Thoracic aorta (tissue), 2 donors: Measurements from ENCODE around the gene MON2. TPM values are rescaled to one million over a fixed set of nuclear protein-coding genes. Genes with fewer than 3 reads are reported as not detected.
A peak's percentile ranks its signal among the peaks of the same experiment; 100 is the strongest.
"Not testable (repeated sequence)": the region's sequence is repeated elsewhere in the genome, so short reads cannot be mapped to it uniquely, and the experiment has no call there.

Experiments used
- ATAC-seq: fragments of 150-250 bp; one replicate; pipeline ENCODE4 v1.8.0; 2017; ENCODE audit warnings: low read depth; ENCODE audit not compliant: insufficient number of reproducible peaks, low FRiP score
- DNase-seq: peaks from one replicate; pipeline ENCODE4 v3.0.0-alpha.2; 2020; ENCODE audit warnings: low spot score
- H3K27ac ChIP-seq, 2 donors: fragments of 200-600 bp; sonication (generic); 1 replicate in 1 of 2; 2 replicates in 1 of 2; pipeline ENCODE4 v1.5.1; 2016; ENCODE audit warnings: mild to moderate bottlenecking in 2 of 2, moderate library complexity in 2 of 2
- H3K27me3 ChIP-seq: fragments of 200-600 bp; sonication (generic); replicated peaks from 2 replicates; pipeline ENCODE4 v1.6.0; 2016; ENCODE audit warnings: mild to moderate bottlenecking; ENCODE audit not compliant: insufficient read depth
- H3K36me3 ChIP-seq: fragments of 200-600 bp; sonication (generic); one replicate; pipeline ENCODE4 v1.5.1; 2016
- H3K4me1 ChIP-seq, 2 donors: fragments of 200-600 bp; sonication (generic); 1 replicate in 1 of 2; 2 replicates in 1 of 2; pipeline versions ENCODE4 v1.5.1 to v1.6.0; 2016; ENCODE audit warnings: low read depth in 2 of 2, mild to moderate bottlenecking in 1 of 2; ENCODE audit not compliant: control insufficient read depth in 1 of 2
- H3K4me3 ChIP-seq: fragments of 200-600 bp; sonication (generic); 2 replicates; pipeline ENCODE4 v1.5.1; 2016; ENCODE audit warnings: mild to moderate bottlenecking
- H3K9me3 ChIP-seq: fragments of 200-600 bp; sonication (generic); 2 replicates; pipeline ENCODE4 v1.5.1; 2016
- CTCF ChIP-seq: fragments of 200-600 bp; sonication (generic); IDR thresholded peaks from one replicate; pipeline ENCODE4 v1.5.1; 2019; ENCODE audit warnings: antibody characterized with exemption
- total RNA-seq, 2 donors: library from RNA; depleted of rRNA; stranded (reverse); fragments of >200 nt; gene quantifications; one replicate each; pipeline versions ENCODE4 v1.1.0 to v1.2.3, GENCODE V29; 2016

Gene MON2
- total RNA-seq, 2 donors from 2014 or later: 73.0 to 154 TPM

GRCh38 chr12:62435303-62436163 is 31.1 kb upstream of the MON2 start:
- peak; percentile 75 for ATAC-seq
- Histone ChIP-seq H3K4me3 (peak overlapping the region; percentile 79), H3K27me3 (no peaks in the 10 kb centered on the region), H3K9me3 (no peaks in the 10 kb centered on the region), H3K4me1 (peaks cover 3 to 12% of the 10 kb centered on the region in 2 donors), H3K36me3 (no peaks in the 10 kb centered on the region), H3K27ac (no peak overlapping the region)
- TF ChIP-seq CTCF: peak; percentile 61
- DNase-seq: peak; percentile 9

- H3K9me3 ChIP-seq: no peaks in the 10 kb centered on the region
- ATAC-seq (no peak), DNase-seq (no peak)
- no peaks in the 10 kb centered on the region for H3K36me3 ChIP-seq
- H3K27me3 ChIP-seq: no peaks in the 10 kb centered on the region
- peaks cover 3 to 12% of the 10 kb centered on the region in 2 donors for H3K4me1 ChIP-seq
- TF ChIP-seq CTCF: no peak
- no peak overlapping the region for H3K27ac ChIP-seq
- H3K4me3 ChIP-seq: peak overlapping the region; percentile 79
Observed at GRCh38 chr12:62436164-62436503, 30.5 kb upstream of the MON2 start.

- DNase-seq (no peak), ATAC-seq (peak; percentile 42)
- Histone ChIP-seq H3K36me3 (no peaks in the 10 kb centered on the region), H3K9me3 (no peaks in the 10 kb centered on the region), H3K27me3 (no peaks in the 10 kb centered on the region), H3K4me1 (peaks cover 3 to 12% of the 10 kb centered on the region in 2 donors), H3K4me3 (no peak overlapping the region), H3K27ac (no peak overlapping the region)
- peak; percentile 65 for TF ChIP-seq CTCF
Observed at GRCh38 chr12:62438098-62438692, 28.4 kb upstream of the MON2 start.

DNA sequence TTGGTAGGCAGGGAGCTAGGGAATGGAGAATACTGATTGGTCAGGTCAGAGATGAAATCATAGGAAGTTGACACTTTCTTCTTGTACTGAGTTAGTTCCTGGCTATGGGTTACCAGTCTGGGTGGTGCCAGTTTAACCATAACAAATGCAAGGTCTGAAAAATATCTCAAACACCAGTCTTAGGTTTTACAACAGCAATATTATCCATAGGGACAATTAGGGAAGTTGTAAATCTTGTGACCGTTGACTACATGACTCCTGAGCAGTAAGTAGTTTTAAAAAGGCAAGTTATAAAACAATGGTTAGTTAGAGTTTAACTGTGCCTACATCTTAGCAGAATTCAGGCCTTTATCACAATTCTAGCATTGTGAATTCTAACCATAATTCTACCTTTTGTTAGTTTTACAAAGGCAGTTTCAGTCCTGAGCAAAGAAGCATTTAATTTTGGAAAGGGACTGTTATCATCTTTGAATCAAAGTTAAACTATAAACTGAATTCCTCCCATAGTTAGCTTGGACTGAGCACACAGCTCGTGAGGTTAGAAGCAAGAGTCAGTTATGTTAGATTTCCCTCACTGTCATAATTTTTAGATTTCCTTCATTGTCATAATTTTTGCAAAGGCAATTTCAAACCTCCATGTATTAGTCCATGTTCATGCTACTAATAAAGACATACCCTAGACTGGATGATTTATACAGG is 19.7 kb upstream of the MON2 start:
- H3K36me3 ChIP-seq: no peaks in the 10 kb centered on the region
- H3K9me3 ChIP-seq: peaks cover 8% of the 10 kb centered on the region
- no peak for ATAC-seq
- no peak for DNase-seq
- H3K4me3 ChIP-seq: no peak overlapping the region
- no peaks in the 10 kb centered on the region for H3K27me3 ChIP-seq
- H3K27ac ChIP-seq: no peak overlapping the region
- no peaks in the 10 kb centered on the region for H3K4me1 ChIP-seq
- TF ChIP-seq CTCF: no peak

GRCh38 chr12:62448436-62448835 is 18.2 kb upstream of the MON2 start:
- no peaks in the 10 kb centered on the region for H3K36me3 ChIP-seq
- DNase-seq (no peak), ATAC-seq (no peak)
- H3K4me1 ChIP-seq: no peaks in the 10 kb centered on the region
- H3K27ac ChIP-seq: no peak overlapping the region
- no peak overlapping the region for H3K4me3 ChIP-seq
- H3K27me3 ChIP-seq: no peaks in the 10 kb centered on the region
- no peak for TF ChIP-seq CTCF
- H3K9me3 ChIP-seq: peaks cover 8% of the 10 kb centered on the region

- H3K4me3 ChIP-seq, H3K27ac ChIP-seq, ATAC-seq, DNase-seq, H3K4me1 ChIP-seq, H3K36me3 ChIP-seq, H3K9me3 ChIP-seq, H3K27me3 ChIP-seq: not testable (repeated sequence)
Observed at GRCh38 chr12:62455429-62455828, 11.2 kb upstream of the MON2 start.
